Measurements from ENCODE around the gene ARHGAP26. TPM values are rescaled to one million over a fixed set of nuclear protein-coding genes. Genes with fewer than 3 reads are reported as not detected.

Gene ARHGAP26
- total RNA-seq, 1 experiment from 2014 or later: 65.5 TPM

- H3K36me3 ChIP-seq (ENCODE audit: control insufficient read depth, insufficient read depth, low read length): peaks cover 3% of the 10 kb centered on the region; the same call in 1 of the 2 replicates
- no peak for ATAC-seq
- in situ Hi-C loops (cut with HindIII; ENCODE audit: low pct_unique_long_range_greater_than_20kb, low sequenced_read_pairs) (no loop called here), intact Hi-C loops (cut with micrococcal nuclease; ENCODE audit: unreplicated experiment) (no loop called here)
- CTCF ChIA-PET: no interaction called here
- POLR2A ChIA-PET: no interaction called here
- no TSS peak for BruUV-seq (replicated peaks)
- no peaks in the 10 kb centered on the region for H3K9me3 ChIP-seq (ENCODE audit: control insufficient read depth, insufficient read depth, low read depth, low read length)
- no peaks in the 10 kb centered on the region for H3K4me1 ChIP-seq (ENCODE audit: control insufficient read depth, insufficient read depth, low read length)
- TF ChIP-seq, protein P1, sequence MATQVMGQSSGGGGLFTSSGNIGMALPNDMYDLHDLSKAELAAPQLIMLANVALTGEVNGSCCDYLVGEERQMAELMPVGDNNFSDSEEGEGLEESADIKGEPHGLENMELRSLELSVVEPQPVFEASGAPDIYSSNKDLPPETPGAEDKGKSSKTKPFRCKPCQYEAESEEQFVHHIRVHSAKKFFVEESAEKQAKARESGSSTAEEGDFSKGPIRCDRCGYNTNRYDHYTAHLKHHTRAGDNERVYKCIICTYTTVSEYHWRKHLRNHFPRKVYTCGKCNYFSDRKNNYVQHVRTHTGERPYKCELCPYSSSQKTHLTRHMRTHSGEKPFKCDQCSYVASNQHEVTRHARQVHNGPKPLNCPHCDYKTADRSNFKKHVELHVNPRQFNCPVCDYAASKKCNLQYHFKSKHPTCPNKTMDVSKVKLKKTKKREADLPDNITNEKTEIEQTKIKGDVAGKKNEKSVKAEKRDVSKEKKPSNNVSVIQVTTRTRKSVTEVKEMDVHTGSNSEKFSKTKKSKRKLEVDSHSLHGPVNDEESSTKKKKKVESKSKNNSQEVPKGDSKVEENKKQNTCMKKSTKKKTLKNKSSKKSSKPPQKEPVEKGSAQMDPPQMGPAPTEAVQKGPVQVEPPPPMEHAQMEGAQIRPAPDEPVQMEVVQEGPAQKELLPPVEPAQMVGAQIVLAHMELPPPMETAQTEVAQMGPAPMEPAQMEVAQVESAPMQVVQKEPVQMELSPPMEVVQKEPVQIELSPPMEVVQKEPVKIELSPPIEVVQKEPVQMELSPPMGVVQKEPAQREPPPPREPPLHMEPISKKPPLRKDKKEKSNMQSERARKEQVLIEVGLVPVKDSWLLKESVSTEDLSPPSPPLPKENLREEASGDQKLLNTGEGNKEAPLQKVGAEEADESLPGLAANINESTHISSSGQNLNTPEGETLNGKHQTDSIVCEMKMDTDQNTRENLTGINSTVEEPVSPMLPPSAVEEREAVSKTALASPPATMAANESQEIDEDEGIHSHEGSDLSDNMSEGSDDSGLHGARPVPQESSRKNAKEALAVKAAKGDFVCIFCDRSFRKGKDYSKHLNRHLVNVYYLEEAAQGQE (IDR thresholded peaks at IDR 0.05; ENCODE audit: insufficient read depth in 1 of 2, low read depth in 2 of 2, low read length in 1 of 2): no peak
- TF ChIP-seq POLR2AphosphoS5 (IDR thresholded peaks at IDR 0.05; ENCODE audit: low read depth, low read length): no peak
- TF ChIP-seq CTCF (IDR thresholded peaks at IDR 0.05): no peak
- no peak for TF ChIP-seq SIN3A (IDR thresholded peaks at IDR 0.05; ENCODE audit: borderline replicate concordance, insufficient read depth, low read depth, low read length)
- no peak for TF ChIP-seq TCF7L2 (IDR thresholded peaks at IDR 0.05; ENCODE audit: low read depth, low read length)
- H3K4me3 ChIP-seq (ENCODE audit: low read depth in 2 of 2, low read length in 2 of 2): no peak overlapping the region
- DNase-seq (ENCODE audit: low read depth, low spot score): no peak
- no peaks in the 10 kb centered on the region for H3K27me3 ChIP-seq (ENCODE audit: control insufficient read depth, insufficient read depth, low read length)
- H3K27ac ChIP-seq (ENCODE audit: low read length): no peak overlapping the region
Observed at GRCh38 chr5:142935014-142935413, 164.8 kb downstream of the ARHGAP26 start.

DNA sequence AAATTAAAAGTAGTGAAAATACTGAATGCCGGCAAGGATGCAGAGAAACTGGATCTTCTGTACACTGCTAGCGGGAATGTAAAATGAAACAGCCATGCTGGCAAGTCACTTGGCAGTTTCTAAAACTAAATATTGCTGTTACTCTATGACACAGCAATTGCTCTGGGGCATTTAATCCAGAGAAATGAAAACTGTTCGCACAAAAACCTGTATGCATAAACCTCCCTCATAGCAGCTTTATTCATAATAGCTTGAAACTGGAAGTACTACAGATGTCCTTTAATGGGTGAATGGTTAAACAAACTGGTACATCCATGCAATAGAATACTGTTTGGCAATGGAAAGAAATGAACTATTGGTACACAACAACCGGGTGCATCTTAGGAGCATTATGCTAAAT lies 167.2 kb downstream of the ARHGAP26 start:
- no peak for DNase-seq (ENCODE audit: low read depth, low spot score)
- H3K4me3 ChIP-seq (ENCODE audit: low read depth in 2 of 2, low read length in 2 of 2): no peak overlapping the region
- CTCF ChIA-PET: no interaction called here
- POLR2A ChIA-PET: no interaction called here
- no peaks in the 10 kb centered on the region for H3K4me1 ChIP-seq (ENCODE audit: control insufficient read depth, insufficient read depth, low read length)
- in situ Hi-C loops (cut with HindIII; ENCODE audit: low pct_unique_long_range_greater_than_20kb, low sequenced_read_pairs): no loop called here
- no peak for TF ChIP-seq CTCF (IDR thresholded peaks at IDR 0.05)
- TF ChIP-seq SIN3A (IDR thresholded peaks at IDR 0.05; ENCODE audit: borderline replicate concordance, insufficient read depth, low read depth, low read length): no peak
- TF ChIP-seq TCF7L2 (IDR thresholded peaks at IDR 0.05; ENCODE audit: low read depth, low read length): no peak
- TF ChIP-seq POLR2AphosphoS5 (IDR thresholded peaks at IDR 0.05; ENCODE audit: low read depth, low read length): no peak
- TF ChIP-seq, protein P1 (IDR thresholded peaks at IDR 0.05; ENCODE audit: insufficient read depth in 1 of 2, low read depth in 2 of 2, low read length in 1 of 2): no peak
- BruUV-seq (replicated peaks): no TSS peak
- ATAC-seq: no peak
- no peaks in the 10 kb centered on the region for H3K27me3 ChIP-seq (ENCODE audit: control insufficient read depth, insufficient read depth, low read length)
- H3K9me3 ChIP-seq (ENCODE audit: control insufficient read depth, insufficient read depth, low read depth, low read length): no peaks in the 10 kb centered on the region
- no peak overlapping the region for H3K27ac ChIP-seq (ENCODE audit: low read length)
- peaks cover 3% of the 10 kb centered on the region; the same call in 1 of the 2 replicates for H3K36me3 ChIP-seq (ENCODE audit: control insufficient read depth, insufficient read depth, low read length)
- intact Hi-C loops (cut with micrococcal nuclease; ENCODE audit: unreplicated experiment): no loop called here
